Measurements from ENCODE around the gene PCAT7. TPM values are rescaled to one million over a fixed set of nuclear protein-coding genes. Genes with fewer than 3 reads are reported as not detected.

The PCAT7 gene
- total RNA-seq, 1 donor from 2014 or later = 0.35 TPM

- Histone ChIP-seq H3K27me3 (no peaks in the 10 kb centered on the region), H3K4me3 (no peak overlapping the region), H3K9me3 (no peaks in the 10 kb centered on the region), H3K36me3 (peaks cover 22% of the 10 kb centered on the region), H3K4me1 (no peaks in the 10 kb centered on the region), H3K27ac (no peak overlapping the region)
- ATAC-seq (no peak), DNase-seq (no peak)
- no peak for TF ChIP-seq CTCF (IDR thresholded peaks at IDR 0.05)
- intact Hi-C loops (cut with DNase I) = no loop called here
These were observed 64.1 kb downstream of the PCAT7 start for GRCh38 chr9:94619026-94619425.

Other genes with a start within 250 kb of the PCAT7 start
- gene NUTM2F, start 226.4 kb upstream of the PCAT7 start, total RNA-seq = not detected
- not detected for gene FBP2, start 38.7 kb downstream of the PCAT7 start, total RNA-seq
- gene FBP1, start 84.4 kb downstream of the PCAT7 start, total RNA-seq = 357 TPM
- gene AOPEP, start 171.6 kb downstream of the PCAT7 start, total RNA-seq = 79.7 TPM

Measured in upper lobe of right lung (tissue), 1 donor.